AG04449 (cell line): ENCODE measurements around the gene ETV5.

Experiments
- CTCF ChIA-PET: fragments of 350-600 bp; formaldehyde crosslinking; extraction: SDS; loops from one replicate; lab custom pipeline; 2021; ENCODE audit warnings: antibody characterized with exemption; lab: Yijun Ruan, JAX
- POLR2A ChIA-PET: fragments of 400-600, 350-600 bp; formaldehyde crosslinking; extraction: SDS; loops from one replicate; lab custom pipeline; 2020; ENCODE audit warnings: antibody characterized with exemption, inconsistent platforms; lab: Yijun Ruan, JAX
- DNase-seq: peaks from one replicate; pipeline ENCODE4 v3.0.0-alpha.2; 2010; ENCODE audit warnings: low read depth, low spot score
- H3K4me3 ChIP-seq: 2 replicates; pipeline ENCODE4 v1.5.1; 2011; ENCODE audit warnings: low read depth, mild to moderate bottlenecking, control low read depth, low read length
- TF ChIP-seq, protein P1 (sequence below): IDR thresholded peaks from one replicate; pipeline ENCODE4 v1.5.1; 2011; ENCODE audit warnings: mild to moderate bottlenecking, moderate library complexity, low read length, control low read depth, inconsistent platforms; ENCODE audit not compliant: insufficient read depth; ENCODE audit errors: missing control alignments

ETV5 gene

GRCh38 chr3:186119499-186119898 is 10.6 kb upstream of the ETV5 start:
- no peak overlapping the region for H3K4me3 ChIP-seq
- CTCF ChIA-PET: no interaction called here
- TF ChIP-seq, protein P1, sequence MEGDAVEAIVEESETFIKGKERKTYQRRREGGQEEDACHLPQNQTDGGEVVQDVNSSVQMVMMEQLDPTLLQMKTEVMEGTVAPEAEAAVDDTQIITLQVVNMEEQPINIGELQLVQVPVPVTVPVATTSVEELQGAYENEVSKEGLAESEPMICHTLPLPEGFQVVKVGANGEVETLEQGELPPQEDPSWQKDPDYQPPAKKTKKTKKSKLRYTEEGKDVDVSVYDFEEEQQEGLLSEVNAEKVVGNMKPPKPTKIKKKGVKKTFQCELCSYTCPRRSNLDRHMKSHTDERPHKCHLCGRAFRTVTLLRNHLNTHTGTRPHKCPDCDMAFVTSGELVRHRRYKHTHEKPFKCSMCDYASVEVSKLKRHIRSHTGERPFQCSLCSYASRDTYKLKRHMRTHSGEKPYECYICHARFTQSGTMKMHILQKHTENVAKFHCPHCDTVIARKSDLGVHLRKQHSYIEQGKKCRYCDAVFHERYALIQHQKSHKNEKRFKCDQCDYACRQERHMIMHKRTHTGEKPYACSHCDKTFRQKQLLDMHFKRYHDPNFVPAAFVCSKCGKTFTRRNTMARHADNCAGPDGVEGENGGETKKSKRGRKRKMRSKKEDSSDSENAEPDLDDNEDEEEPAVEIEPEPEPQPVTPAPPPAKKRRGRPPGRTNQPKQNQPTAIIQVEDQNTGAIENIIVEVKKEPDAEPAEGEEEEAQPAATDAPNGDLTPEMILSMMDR: no peak
- POLR2A ChIA-PET: no interaction called here
- no peak for DNase-seq

- TF ChIP-seq, protein P1: no peak
- no peak overlapping the region for H3K4me3 ChIP-seq
- no peak for DNase-seq
- CTCF ChIA-PET: no interaction called here
- POLR2A ChIA-PET: no interaction called here
Observed at GRCh38 chr3:186118692-186119091, 9.8 kb upstream of the ETV5 start.

DNA sequence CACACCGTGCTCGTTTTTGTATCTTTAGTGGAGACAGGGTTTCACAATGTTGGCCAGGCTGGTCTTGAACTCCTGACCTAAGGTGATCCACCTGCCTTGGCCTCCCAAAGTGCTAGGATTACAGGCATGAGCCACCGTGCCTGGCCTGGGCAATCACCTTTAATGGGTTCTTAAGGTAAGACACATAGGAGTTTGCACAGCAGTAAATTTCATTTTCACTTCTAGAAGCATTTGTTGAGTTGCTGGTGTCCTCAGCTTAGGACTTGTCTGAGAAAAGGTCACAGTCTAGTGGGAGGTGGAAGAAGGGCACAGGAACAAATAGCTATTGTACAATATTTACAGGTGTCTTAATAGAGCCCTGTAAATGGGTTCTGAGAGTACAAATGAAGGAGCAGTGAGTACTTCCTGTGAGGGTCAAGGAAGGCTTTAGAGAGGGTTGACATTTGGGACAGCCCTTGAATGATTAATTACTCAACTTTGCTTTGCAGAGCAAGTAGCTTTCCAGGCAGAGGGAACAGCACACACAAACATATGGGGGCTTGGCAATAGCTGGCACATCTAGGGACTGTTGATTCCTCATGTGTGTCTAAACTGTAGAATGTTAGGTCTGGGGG is 8.7 kb upstream of the ETV5 start:
- DNase-seq: no peak
- H3K4me3 ChIP-seq: no peak overlapping the region
- CTCF ChIA-PET: interaction anchor here (0.5 kb wide), 1 partner anchor 810 kb away, joined by 3 read pairs; no protein-coding TSS in a partner anchor
- TF ChIP-seq, protein P1: no peak
- POLR2A ChIA-PET: no interaction called here

DNA sequence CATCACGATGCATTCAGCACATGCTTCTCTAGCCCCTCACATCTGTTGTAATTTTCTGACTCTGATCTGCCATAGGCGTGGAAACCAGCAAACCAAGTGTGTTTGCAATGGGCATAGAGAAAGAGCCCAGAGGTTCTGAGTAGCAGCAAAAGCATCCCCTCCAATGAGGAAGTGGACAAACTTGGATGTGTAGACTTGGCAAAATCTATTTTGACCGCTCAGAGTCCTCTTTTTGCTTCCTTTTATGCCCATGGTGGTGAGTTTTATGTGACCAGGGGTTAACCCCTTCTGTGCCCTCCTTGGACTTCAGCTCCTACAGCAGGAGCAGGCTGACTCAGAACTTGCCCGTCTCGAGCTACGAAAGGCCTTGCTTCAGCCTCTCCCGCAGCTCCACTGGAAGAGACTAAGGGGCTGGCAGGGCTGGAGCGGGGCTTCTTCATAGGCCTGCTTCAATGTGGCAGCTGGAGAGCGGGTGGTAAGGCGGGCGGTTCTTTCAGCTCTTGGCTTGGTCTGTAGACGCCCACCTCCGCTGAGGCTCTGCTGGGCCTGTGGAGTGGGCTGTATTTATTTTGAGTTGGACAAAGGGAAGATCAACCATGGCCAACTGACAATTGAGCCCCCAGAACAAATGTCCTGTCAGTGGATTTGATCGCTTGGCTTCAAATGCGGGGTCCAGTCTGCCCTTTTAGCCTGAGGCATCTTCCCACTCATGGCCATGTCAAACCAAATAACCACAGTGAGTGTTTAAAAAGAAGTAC is 6.5 kb upstream of the ETV5 start:
- no peak overlapping the region for H3K4me3 ChIP-seq
- TF ChIP-seq, protein P1: no peak
- POLR2A ChIA-PET: no interaction called here
- no peak for DNase-seq
- CTCF ChIA-PET: no interaction called here

- no peak overlapping the region for H3K4me3 ChIP-seq
- TF ChIP-seq, protein P1: no peak
- no peak for DNase-seq
- POLR2A ChIA-PET: no interaction called here
- CTCF ChIA-PET: interaction anchor here (0.7 to 1.6 kb wide), 3 partner anchors 49 to 503 kb away, joined by 3 to 4 read pairs (median 3); no protein-coding TSS in a partner anchor
Observed at GRCh38 chr3:186110975-186111974, 2.4 kb upstream of the ETV5 start.
